Mesothelial cell of epicardium (in vitro differentiated cells): ENCODE measurements around the gene ZNF497. TPM values are rescaled to one million over a fixed set of nuclear protein-coding genes. Genes with fewer than 3 reads are reported as not detected.
"Not testable (repeated sequence)": the region's sequence is repeated elsewhere in the genome, so short reads cannot be mapped to it uniquely, and the experiment has no call there.

ENCODE experiments used
- DNase-seq, 2 experiments: peaks; one replicate each; pipeline ENCODE4 v3.0.0; 2021; ENCODE audit warnings: low spot score in 2 of 2; ENCODE audit not compliant: unreplicated experiment in 2 of 2
- H3K27ac Mint-ChIP-seq: 2 replicates; pipeline ENCODE4 v1.8.0; 2021; ENCODE audit warnings: mixed read lengths
- H3K27me3 Mint-ChIP-seq: 2 replicates; pipeline ENCODE4 v1.8.0; 2021; ENCODE audit warnings: low read depth, mixed read lengths
- H3K36me3 Mint-ChIP-seq: 2 replicates; pipeline ENCODE4 v1.8.0; 2021; ENCODE audit warnings: mixed read lengths
- H3K4me1 Mint-ChIP-seq: 2 replicates; pipeline ENCODE4 v1.8.0; 2021; ENCODE audit warnings: mixed read lengths
- H3K4me3 Mint-ChIP-seq: 2 replicates; pipeline ENCODE4 v1.8.0; 2021; ENCODE audit warnings: mild to moderate bottlenecking, moderate library complexity, mixed read lengths
- H3K9me3 Mint-ChIP-seq: 2 replicates; pipeline ENCODE4 v1.8.0; 2021; ENCODE audit warnings: mixed read lengths
- total RNA-seq: library from RNA; stranded (reverse); gene quantifications from 3 replicates; pipeline ENCODE4 v1.2.1, GENCODE V29; 2021
- TF ChIP-seq, protein P1 (sequence below): fragments of 200-600 bp; sonication (generic); IDR thresholded peaks from one replicate; pipeline ENCODE4 v1.5.0; 2021; ENCODE audit warnings: antibody characterized with exemption; ENCODE audit not compliant: unreplicated experiment

Gene ZNF497
- total RNA-seq, 1 donor from 2014 or later: 7.6 TPM

GRCh38 chr19:58351558-58351878, 11.0 kb downstream of the ZNF497 start:
- H3K27me3 Mint-ChIP-seq: peaks cover 16% of the 10 kb centered on the region
- no peak overlapping the region for H3K27ac Mint-ChIP-seq

DNA sequence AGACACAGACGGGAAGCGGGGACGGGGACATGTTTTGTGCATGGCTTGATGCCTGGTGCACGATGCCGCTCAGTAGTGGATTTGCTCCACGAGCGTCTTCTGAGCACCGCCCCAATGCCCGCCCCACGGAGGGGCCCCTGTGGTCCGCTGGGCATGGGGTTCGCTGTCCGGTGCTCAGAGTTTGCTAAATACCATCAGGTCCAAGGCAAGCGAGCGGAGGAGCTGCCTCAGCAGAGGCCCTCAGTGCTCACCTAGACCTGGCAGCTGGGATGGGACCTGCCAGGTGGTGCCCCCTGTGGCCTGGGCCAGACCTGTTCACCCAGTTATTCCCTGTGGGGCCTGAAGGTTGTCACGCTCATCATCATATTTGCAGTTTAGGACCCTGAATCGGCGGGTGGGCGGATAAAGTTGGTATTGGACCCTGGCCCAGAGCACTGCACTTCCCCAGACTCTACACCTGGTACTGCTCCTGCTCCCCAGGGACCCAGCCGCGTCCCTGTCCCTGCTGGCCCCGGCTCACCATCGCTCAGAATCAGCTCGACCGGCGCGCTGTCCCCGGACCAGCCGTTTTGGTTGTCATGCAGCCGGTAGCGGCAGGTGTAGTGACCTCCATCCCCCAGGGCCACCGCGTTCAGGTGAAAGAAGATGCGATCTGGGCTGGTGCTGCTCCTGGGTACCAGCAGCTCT, 11.5 kb downstream of the ZNF497 start:
- peaks cover 10% of the 10 kb centered on the region for H3K4me1 Mint-ChIP-seq
- TF ChIP-seq, protein P1, sequence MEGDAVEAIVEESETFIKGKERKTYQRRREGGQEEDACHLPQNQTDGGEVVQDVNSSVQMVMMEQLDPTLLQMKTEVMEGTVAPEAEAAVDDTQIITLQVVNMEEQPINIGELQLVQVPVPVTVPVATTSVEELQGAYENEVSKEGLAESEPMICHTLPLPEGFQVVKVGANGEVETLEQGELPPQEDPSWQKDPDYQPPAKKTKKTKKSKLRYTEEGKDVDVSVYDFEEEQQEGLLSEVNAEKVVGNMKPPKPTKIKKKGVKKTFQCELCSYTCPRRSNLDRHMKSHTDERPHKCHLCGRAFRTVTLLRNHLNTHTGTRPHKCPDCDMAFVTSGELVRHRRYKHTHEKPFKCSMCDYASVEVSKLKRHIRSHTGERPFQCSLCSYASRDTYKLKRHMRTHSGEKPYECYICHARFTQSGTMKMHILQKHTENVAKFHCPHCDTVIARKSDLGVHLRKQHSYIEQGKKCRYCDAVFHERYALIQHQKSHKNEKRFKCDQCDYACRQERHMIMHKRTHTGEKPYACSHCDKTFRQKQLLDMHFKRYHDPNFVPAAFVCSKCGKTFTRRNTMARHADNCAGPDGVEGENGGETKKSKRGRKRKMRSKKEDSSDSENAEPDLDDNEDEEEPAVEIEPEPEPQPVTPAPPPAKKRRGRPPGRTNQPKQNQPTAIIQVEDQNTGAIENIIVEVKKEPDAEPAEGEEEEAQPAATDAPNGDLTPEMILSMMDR: no peak
- no peak overlapping the region for H3K4me3 Mint-ChIP-seq
- no peak for DNase-seq
- H3K27me3 Mint-ChIP-seq: peaks cover 21% of the 10 kb centered on the region
- peaks cover 4% of the 10 kb centered on the region for H3K36me3 Mint-ChIP-seq
- no peaks in the 10 kb centered on the region for H3K9me3 Mint-ChIP-seq
- H3K27ac Mint-ChIP-seq: no peak overlapping the region

More at GRCh38 chr19:58351558-58351878, 11.0 kb downstream of the ZNF497 start:
- no peak for DNase-seq
- peaks cover 10% of the 10 kb centered on the region for H3K4me1 Mint-ChIP-seq
- TF ChIP-seq, protein P1: no peak
- no peak overlapping the region for H3K4me3 Mint-ChIP-seq
- no peaks in the 10 kb centered on the region for H3K9me3 Mint-ChIP-seq
- peaks cover 4% of the 10 kb centered on the region for H3K36me3 Mint-ChIP-seq

DNA sequence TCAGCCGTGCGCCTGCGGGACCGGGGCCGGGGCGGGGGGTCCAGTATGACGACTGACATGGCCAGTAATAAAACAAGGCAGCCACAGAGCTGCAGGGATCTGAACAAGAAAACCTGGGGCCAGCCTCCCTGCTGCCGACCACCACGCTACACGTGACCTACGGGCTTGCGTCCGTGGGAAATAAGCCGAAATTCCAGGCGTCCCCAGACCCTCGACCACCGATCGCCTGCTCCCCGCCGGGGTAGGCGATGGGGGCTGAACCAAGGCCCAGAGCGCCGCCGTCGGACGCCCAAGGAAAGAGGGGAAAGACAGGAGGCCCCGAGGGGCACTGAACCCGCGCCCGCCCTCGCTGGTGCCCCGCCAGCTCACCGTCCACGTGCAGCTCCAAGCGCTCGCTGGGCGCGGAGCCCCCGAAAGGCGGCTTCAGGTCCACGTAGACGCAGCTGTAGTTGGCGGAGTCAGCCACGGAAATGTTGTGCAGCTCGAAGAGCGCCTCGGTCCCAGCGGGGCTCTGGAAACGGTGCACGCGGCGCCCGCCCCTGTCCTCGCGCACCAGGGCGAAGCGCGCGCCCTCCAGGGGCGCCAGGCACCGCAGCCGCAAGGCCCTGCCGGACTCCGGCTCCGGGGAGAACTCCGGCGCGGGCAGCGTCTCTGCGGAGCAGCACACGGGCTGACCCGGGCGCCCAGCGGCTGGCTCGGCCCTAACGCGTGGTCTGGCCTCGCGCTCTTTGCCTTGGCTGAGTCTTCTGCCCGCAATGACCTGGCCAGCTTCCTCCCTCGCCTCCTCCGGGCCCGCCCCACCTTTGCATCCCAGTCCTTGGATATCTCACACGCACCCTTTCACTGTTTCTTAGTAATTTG, 12.3 kb downstream of the ZNF497 start:
- no peak for DNase-seq
- Mint-ChIP-seq H3K4me3 (no peak overlapping the region), H3K36me3 (peaks cover 4% of the 10 kb centered on the region), H3K27ac (no peak overlapping the region), H3K9me3 (no peaks in the 10 kb centered on the region), H3K27me3 (peaks cover 28% of the 10 kb centered on the region), H3K4me1 (peaks cover 16% of the 10 kb centered on the region)
- TF ChIP-seq, protein P1: no peak

GRCh38 chr19:58349590-58349989, 13.0 kb downstream of the ZNF497 start:
- no peak for DNase-seq
- Mint-ChIP-seq H3K4me1 (peaks cover 16% of the 10 kb centered on the region), H3K4me3 (no peak overlapping the region), H3K27ac (no peak overlapping the region), H3K36me3 (peaks cover 4% of the 10 kb centered on the region), H3K27me3 (peaks cover 31% of the 10 kb centered on the region), H3K9me3 (no peaks in the 10 kb centered on the region)
- TF ChIP-seq, protein P1: no peak

GRCh38 chr19:58348080-58348479, 14.5 kb downstream of the ZNF497 start:
- H3K4me3 Mint-ChIP-seq: peak overlapping the region; percentile 90
- H3K27me3 Mint-ChIP-seq: peaks cover 31% of the 10 kb centered on the region
- H3K27ac Mint-ChIP-seq, H3K36me3 Mint-ChIP-seq, H3K9me3 Mint-ChIP-seq, DNase-seq: not testable (repeated sequence)
- H3K4me1 Mint-ChIP-seq: peaks cover 16% of the 10 kb centered on the region
